ENCODE results near the gene NRIP3. TPM values are rescaled to one million over a fixed set of nuclear protein-coding genes. Genes with fewer than 3 reads are reported as not detected.

Gene NRIP3
- 3.5 TPM for polyA plus RNA-seq (2013)

DNA sequence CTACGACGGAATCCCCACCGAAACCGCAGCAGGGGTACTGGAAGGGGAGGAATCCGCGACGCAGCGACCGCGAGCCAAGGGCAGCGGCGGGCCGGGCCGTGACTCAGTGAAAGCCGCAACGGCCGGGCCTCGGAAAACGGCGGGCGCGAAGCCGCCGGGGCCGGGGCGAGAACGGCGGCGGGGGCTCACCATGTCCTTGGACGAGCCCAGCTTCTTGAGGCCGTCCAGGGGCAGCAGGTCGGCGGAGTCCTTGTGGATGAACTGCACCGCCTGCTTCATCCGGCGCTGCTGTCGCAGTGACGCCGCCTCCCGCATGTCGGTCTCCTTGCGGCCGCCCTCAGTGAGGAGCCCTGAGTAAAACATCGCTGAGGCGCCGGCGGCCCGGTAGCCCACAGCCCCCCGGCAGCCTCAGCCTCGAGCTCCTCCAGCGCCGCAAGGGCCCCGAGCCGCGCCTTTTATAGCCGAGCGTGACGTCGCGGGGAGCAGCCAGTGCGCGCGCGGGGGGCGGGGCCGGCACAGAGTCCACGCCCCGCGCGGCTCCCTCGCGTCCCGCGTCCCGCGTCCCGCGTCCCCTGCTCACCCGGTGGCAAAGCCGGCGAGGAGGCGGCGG lies at the start of gene NRIP3:
NRIP3 (minus strand) TSS at position 429 of the 610 bp plus-strand sequence; CDS start at position 363, 66 bp downstream.
- H3K27ac ChIP-seq (ENCODE audit: insufficient read depth in 1 of 2, low read depth in 1 of 2, low read length in 2 of 2, poor library complexity in 1 of 2, severe bottlenecking in 2 of 2), result no peak within 1 kb of the TSS
- under 1% methylated on average over 62 of the region's 83 CpGs for WGBS (ENCODE audit: insufficient coverage)
- CTCF ChIA-PET, result interaction anchor here (0.9 to 2.5 kb wide), 5 partner anchors 11 to 43 kb away, joined by 3 to 7 read pairs (median 3); no protein-coding TSS in a partner anchor

DNA sequence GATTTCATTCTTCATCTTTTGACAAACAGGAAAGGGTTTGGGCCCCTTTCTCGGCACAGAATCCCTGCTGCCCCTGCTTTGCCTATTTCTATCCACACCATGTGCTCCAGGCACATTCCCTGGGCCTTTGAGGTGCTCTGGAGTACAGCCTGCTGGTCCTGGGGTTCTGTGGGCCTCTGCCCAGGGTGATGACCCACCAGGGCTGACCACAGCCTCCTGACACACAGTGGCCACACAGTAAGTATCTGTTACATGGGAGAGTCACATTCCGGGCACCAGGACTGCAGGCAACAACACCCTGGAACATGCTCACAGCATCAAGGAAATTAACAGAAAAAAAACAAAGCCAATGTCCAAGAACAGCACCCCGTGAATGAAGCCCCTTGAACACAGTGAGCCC lies 48.5 kb upstream of the NRIP3 start:
- Histone ChIP-seq H3K9me3 (ENCODE audit: control extremely low read depth in 1 of 5, control insufficient read depth in 4 of 5, insufficient read depth in 2 of 5, low read depth in 1 of 5, low read length in 4 of 5) (no peaks in the 10 kb centered on the region), H3K27ac (ENCODE audit: insufficient read depth in 1 of 2, low read depth in 1 of 2, low read length in 2 of 2, poor library complexity in 1 of 2, severe bottlenecking in 2 of 2) (no peak overlapping the region), H3K4me3 (ENCODE audit: control insufficient read depth in 1 of 7, extremely low read depth in 1 of 7, insufficient read depth in 4 of 7, low read depth in 2 of 7, low read length in 6 of 7) (no peak overlapping the region), H3K36me3 (ENCODE audit: control insufficient read depth in 4 of 4, insufficient read depth in 4 of 4, low read length in 3 of 4) (no peaks in the 10 kb centered on the region), H3K4me1 (ENCODE audit: control extremely low read depth in 1 of 4, control insufficient read depth in 4 of 4, insufficient read depth in 4 of 4, low read length in 3 of 4) (peaks cover 0 to 12% (median 5%) of the 10 kb centered on the region in 4 experiments), H3K27me3 (replicated peaks in 2 of 5; ENCODE audit: control insufficient read depth in 4 of 5, insufficient read depth in 5 of 5, low read length in 4 of 5) (no peaks in the 10 kb centered on the region)
- DNase-seq, result no peak
- 100% methylated on average over 2 of the region's 3 CpGs for WGBS (ENCODE audit: insufficient coverage)
- CTCF ChIA-PET, result no interaction called here
- POLR2A ChIA-PET, result no interaction called here

More for the DNA sequence above, at the start of gene NRIP3:
- POLR2A ChIA-PET, result interaction anchor here (1.2 kb wide), 1 partner anchor 39 kb away, joined by 5 read pairs; the partner anchor contains the start of gene TMEM9B
- peaks cover 2 to 55% (median 20%) of the 10 kb centered on the region in 5 experiments for H3K27me3 ChIP-seq (replicated peaks in 2 of 5; ENCODE audit: control insufficient read depth in 4 of 5, insufficient read depth in 5 of 5, low read length in 4 of 5)
- peaks cover 5 to 34% (median 29%) of the 10 kb centered on the region in 4 experiments for H3K4me1 ChIP-seq (ENCODE audit: control extremely low read depth in 1 of 4, control insufficient read depth in 4 of 4, insufficient read depth in 4 of 4, low read length in 3 of 4)
- H3K36me3 ChIP-seq (ENCODE audit: control insufficient read depth in 4 of 4, insufficient read depth in 4 of 4, low read length in 3 of 4), result no peaks in the 10 kb centered on the region
- H3K9me3 ChIP-seq (ENCODE audit: control extremely low read depth in 1 of 5, control insufficient read depth in 4 of 5, insufficient read depth in 2 of 5, low read depth in 1 of 5, low read length in 4 of 5), result no peaks in the 10 kb centered on the region
- DNase-seq, result peak; percentile 74 to 92 (median 90)
- H3K4me3 ChIP-seq (ENCODE audit: control insufficient read depth in 1 of 7, extremely low read depth in 1 of 7, insufficient read depth in 4 of 7, low read depth in 2 of 7, low read length in 6 of 7), result peak within 1 kb of the TSS; percentile 16 to 78 (median 62)

DNA sequence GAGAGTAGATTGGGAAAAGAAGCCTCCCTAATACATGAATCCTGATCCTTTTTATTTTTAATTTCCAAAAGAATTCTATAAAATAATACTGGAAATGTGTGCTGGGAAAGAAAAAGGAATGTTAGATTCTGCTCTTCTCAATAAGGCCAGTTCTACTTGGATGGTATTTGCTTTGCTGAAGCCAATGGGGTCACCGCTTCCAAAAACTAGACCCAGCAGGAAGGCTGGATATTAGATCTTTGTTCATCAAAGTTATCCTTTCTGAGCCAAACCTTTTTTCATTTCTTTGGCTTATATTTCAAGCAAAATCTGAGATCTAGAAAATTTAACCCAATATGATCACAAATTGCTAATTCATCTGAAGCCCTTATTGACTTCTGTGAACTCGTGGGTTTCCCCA lies 46.2 kb upstream of the NRIP3 start:
- H3K27ac ChIP-seq (ENCODE audit: insufficient read depth in 1 of 2, low read depth in 1 of 2, low read length in 2 of 2, poor library complexity in 1 of 2, severe bottlenecking in 2 of 2), result no peak overlapping the region
- H3K4me3 ChIP-seq (ENCODE audit: control insufficient read depth in 1 of 7, extremely low read depth in 1 of 7, insufficient read depth in 4 of 7, low read depth in 2 of 7, low read length in 6 of 7), result no peak overlapping the region
- DNase-seq, result no peak
- no peaks in the 10 kb centered on the region for H3K9me3 ChIP-seq (ENCODE audit: control extremely low read depth in 1 of 5, control insufficient read depth in 4 of 5, insufficient read depth in 2 of 5, low read depth in 1 of 5, low read length in 4 of 5)
- POLR2A ChIA-PET, result no interaction called here
- H3K36me3 ChIP-seq (ENCODE audit: control insufficient read depth in 4 of 4, insufficient read depth in 4 of 4, low read length in 3 of 4), result no peaks in the 10 kb centered on the region
- H3K27me3 ChIP-seq (replicated peaks in 2 of 5; ENCODE audit: control insufficient read depth in 4 of 5, insufficient read depth in 5 of 5, low read length in 4 of 5), result no peaks in the 10 kb centered on the region
- 100% methylated on average over 2 of the region's 2 CpGs for WGBS (ENCODE audit: insufficient coverage)
- peaks cover 0 to 12% (median 5%) of the 10 kb centered on the region in 4 experiments for H3K4me1 ChIP-seq (ENCODE audit: control extremely low read depth in 1 of 4, control insufficient read depth in 4 of 4, insufficient read depth in 4 of 4, low read length in 3 of 4)
- CTCF ChIA-PET, result no interaction called here

DNA sequence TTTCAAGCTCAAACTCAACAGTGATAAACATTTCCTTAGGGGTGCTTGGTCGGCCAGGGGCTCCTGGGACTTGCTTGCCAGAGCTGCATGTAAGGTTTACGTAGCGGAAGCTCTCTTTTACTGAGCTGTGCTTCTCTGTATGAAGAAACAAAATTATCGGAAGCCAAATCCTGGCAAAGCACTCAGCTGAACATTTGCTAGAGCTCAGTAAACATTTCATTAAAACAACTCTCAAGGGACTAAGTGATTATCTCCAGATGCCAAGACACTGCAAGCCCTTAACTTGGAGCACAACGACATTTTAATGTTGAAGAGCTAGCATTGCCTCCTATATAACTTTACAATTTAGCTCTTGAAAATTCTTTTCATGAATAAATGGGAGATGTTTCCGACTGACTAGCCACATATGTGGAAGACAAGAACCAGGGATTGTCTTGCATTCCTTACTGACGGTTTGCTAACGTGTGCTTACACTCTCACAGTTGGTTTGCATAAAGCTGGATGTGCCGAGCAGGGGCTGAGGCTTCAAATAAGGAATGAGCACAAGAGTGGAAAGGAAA lies 44.2 kb upstream of the NRIP3 start:
- Histone ChIP-seq H3K36me3 (ENCODE audit: control insufficient read depth in 4 of 4, insufficient read depth in 4 of 4, low read length in 3 of 4) (no peaks in the 10 kb centered on the region), H3K4me3 (ENCODE audit: control insufficient read depth in 1 of 7, extremely low read depth in 1 of 7, insufficient read depth in 4 of 7, low read depth in 2 of 7, low read length in 6 of 7) (no peak overlapping the region), H3K27ac (ENCODE audit: insufficient read depth in 1 of 2, low read depth in 1 of 2, low read length in 2 of 2, poor library complexity in 1 of 2, severe bottlenecking in 2 of 2) (no peak overlapping the region), H3K9me3 (ENCODE audit: control extremely low read depth in 1 of 5, control insufficient read depth in 4 of 5, insufficient read depth in 2 of 5, low read depth in 1 of 5, low read length in 4 of 5) (no peaks in the 10 kb centered on the region), H3K27me3 (replicated peaks in 2 of 5; ENCODE audit: control insufficient read depth in 4 of 5, insufficient read depth in 5 of 5, low read length in 4 of 5) (no peaks in the 10 kb centered on the region), H3K4me1 (ENCODE audit: control extremely low read depth in 1 of 4, control insufficient read depth in 4 of 4, insufficient read depth in 4 of 4, low read length in 3 of 4) (peaks cover 0 to 4% (median 1%) of the 10 kb centered on the region in 4 experiments)
- no peak for DNase-seq
- POLR2A ChIA-PET, result no interaction called here
- CTCF ChIA-PET, result interaction anchor here (0.7 kb wide), 1 partner anchor 14 kb away, joined by 3 read pairs; no protein-coding TSS in a partner anchor
- 98% methylated on average over 8 of the region's 9 CpGs for WGBS (ENCODE audit: insufficient coverage)

DNA sequence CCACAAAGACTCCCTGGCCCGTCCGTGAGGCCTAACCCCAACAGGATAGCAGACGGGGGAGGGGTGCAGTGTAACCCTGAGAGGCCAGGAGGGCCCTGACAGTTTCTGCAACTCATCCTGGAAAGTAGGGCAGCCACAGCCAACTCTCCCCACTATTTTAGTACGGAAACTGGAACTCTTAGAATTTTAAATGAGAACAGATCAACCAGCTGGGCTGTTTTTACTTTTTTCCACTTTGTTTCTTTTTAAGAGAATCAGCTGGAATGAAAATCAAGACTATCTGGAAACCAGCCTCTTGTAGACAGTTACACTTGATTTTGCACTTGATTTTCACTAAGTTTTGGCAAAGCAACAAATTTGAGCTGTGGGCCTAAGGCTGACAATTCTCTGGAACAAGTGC lies 42.7 kb upstream of the NRIP3 start:
- Histone ChIP-seq H3K27me3 (replicated peaks in 2 of 5; ENCODE audit: control insufficient read depth in 4 of 5, insufficient read depth in 5 of 5, low read length in 4 of 5) (peaks cover 0 to 3% (median 0%) of the 10 kb centered on the region in 5 experiments), H3K27ac (ENCODE audit: insufficient read depth in 1 of 2, low read depth in 1 of 2, low read length in 2 of 2, poor library complexity in 1 of 2, severe bottlenecking in 2 of 2) (no peak overlapping the region), H3K9me3 (ENCODE audit: control extremely low read depth in 1 of 5, control insufficient read depth in 4 of 5, insufficient read depth in 2 of 5, low read depth in 1 of 5, low read length in 4 of 5) (no peaks in the 10 kb centered on the region), H3K4me3 (ENCODE audit: control insufficient read depth in 1 of 7, extremely low read depth in 1 of 7, insufficient read depth in 4 of 7, low read depth in 2 of 7, low read length in 6 of 7) (no peak overlapping the region), H3K4me1 (ENCODE audit: control extremely low read depth in 1 of 4, control insufficient read depth in 4 of 4, insufficient read depth in 4 of 4, low read length in 3 of 4) (no peaks in the 10 kb centered on the region), H3K36me3 (ENCODE audit: control insufficient read depth in 4 of 4, insufficient read depth in 4 of 4, low read length in 3 of 4) (no peaks in the 10 kb centered on the region)
- POLR2A ChIA-PET, result no interaction called here
- DNase-seq, result no peak
- CTCF ChIA-PET, result interaction anchor here (0.8 to 1.6 kb wide), 2 partner anchors 11 to 29 kb away, joined by 3 read pairs; no protein-coding TSS in a partner anchor
- 96% methylated on average over 3 of the region's 4 CpGs for WGBS (ENCODE audit: insufficient coverage)

DNA sequence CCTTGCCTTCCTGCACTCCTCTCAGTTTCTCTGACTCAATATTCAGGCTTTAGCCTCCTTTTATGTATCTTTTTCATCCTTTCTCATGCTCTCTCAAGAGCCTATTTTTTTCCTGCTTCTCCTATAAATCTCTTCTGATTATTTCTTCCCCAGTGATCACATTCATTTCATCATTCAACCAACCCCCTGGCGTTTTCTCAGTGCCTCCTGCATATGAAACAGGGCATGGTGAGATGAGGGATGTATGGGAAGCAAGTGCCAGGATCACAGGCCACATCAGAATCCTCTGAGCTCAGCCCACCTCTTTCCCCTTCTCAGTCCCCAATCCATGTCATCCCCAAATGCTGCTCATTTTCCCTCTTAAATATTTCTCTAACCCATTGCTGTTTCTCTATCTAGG lies 38.7 kb upstream of the NRIP3 start:
- no peak for DNase-seq
- Histone ChIP-seq H3K4me1 (ENCODE audit: control extremely low read depth in 1 of 4, control insufficient read depth in 4 of 4, insufficient read depth in 4 of 4, low read length in 3 of 4) (no peaks in the 10 kb centered on the region), H3K36me3 (ENCODE audit: control insufficient read depth in 4 of 4, insufficient read depth in 4 of 4, low read length in 3 of 4) (no peaks in the 10 kb centered on the region), H3K27me3 (replicated peaks in 2 of 5; ENCODE audit: control insufficient read depth in 4 of 5, insufficient read depth in 5 of 5, low read length in 4 of 5) (peaks cover 0 to 3% (median 0%) of the 10 kb centered on the region in 5 experiments), H3K4me3 (ENCODE audit: control insufficient read depth in 1 of 7, extremely low read depth in 1 of 7, insufficient read depth in 4 of 7, low read depth in 2 of 7, low read length in 6 of 7) (no peak overlapping the region), H3K9me3 (ENCODE audit: control extremely low read depth in 1 of 5, control insufficient read depth in 4 of 5, insufficient read depth in 2 of 5, low read depth in 1 of 5, low read length in 4 of 5) (no peaks in the 10 kb centered on the region), H3K27ac (ENCODE audit: insufficient read depth in 1 of 2, low read depth in 1 of 2, low read length in 2 of 2, poor library complexity in 1 of 2, severe bottlenecking in 2 of 2) (no peak overlapping the region)
- WGBS (ENCODE audit: insufficient coverage), result no CpG with 5 or more reads among the region's 1 CpG
- ChIA-PET CTCF (interaction anchor here (0.6 to 1.5 kb wide), 2 partner anchors 24 to 54 kb away, joined by 3 read pairs; no protein-coding TSS in a partner anchor), POLR2A (interaction anchor here (0.6 kb wide), 1 partner anchor 35 kb away, joined by 4 read pairs; no protein-coding TSS in a partner anchor)

DNA sequence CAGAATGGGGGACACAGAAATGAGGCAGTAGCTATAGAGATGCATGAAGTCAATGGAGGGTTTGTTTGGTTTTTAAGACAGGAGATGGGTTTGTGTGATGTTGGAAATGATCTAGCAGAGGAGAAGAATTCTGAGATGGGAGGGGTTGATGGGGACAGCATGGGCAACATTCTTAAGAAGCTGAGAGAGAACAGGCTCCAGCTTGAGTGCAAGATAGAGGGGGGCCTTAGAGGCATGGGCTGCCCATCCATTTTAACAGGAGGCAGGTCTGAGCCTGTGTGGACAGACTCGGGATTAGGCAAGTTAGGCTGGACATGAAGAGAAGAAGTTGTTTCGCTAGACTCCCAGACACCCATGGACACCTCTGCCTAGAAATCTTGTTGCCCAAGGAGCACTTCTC lies 37.9 kb upstream of the NRIP3 start:
- no peaks in the 10 kb centered on the region for H3K4me1 ChIP-seq (ENCODE audit: control extremely low read depth in 1 of 4, control insufficient read depth in 4 of 4, insufficient read depth in 4 of 4, low read length in 3 of 4)
- no peak for DNase-seq
- H3K27ac ChIP-seq (ENCODE audit: insufficient read depth in 1 of 2, low read depth in 1 of 2, low read length in 2 of 2, poor library complexity in 1 of 2, severe bottlenecking in 2 of 2), result no peak overlapping the region
- H3K27me3 ChIP-seq (replicated peaks in 2 of 5; ENCODE audit: control insufficient read depth in 4 of 5, insufficient read depth in 5 of 5, low read length in 4 of 5), result peaks cover 0 to 3% (median 0%) of the 10 kb centered on the region in 5 experiments
- H3K9me3 ChIP-seq (ENCODE audit: control extremely low read depth in 1 of 5, control insufficient read depth in 4 of 5, insufficient read depth in 2 of 5, low read depth in 1 of 5, low read length in 4 of 5), result no peaks in the 10 kb centered on the region
- ChIA-PET POLR2A (no interaction called here), CTCF (interaction anchor here (0.6 to 1.5 kb wide), 3 partner anchors 10 to 54 kb away, joined by 3 read pairs; no protein-coding TSS in a partner anchor)
- H3K4me3 ChIP-seq (ENCODE audit: control insufficient read depth in 1 of 7, extremely low read depth in 1 of 7, insufficient read depth in 4 of 7, low read depth in 2 of 7, low read length in 6 of 7), result no peak overlapping the region
- H3K36me3 ChIP-seq (ENCODE audit: control insufficient read depth in 4 of 4, insufficient read depth in 4 of 4, low read length in 3 of 4), result no peaks in the 10 kb centered on the region
- WGBS (ENCODE audit: insufficient coverage), result 96% methylated on average over 2 of the region's 2 CpGs

Data from common myeloid progenitor, CD34-positive (primary cell).